Right ventricle myocardium inferior (tissue), 1 donor: ENCODE results near the gene PTPRA. TPM values are rescaled to one million over a fixed set of nuclear protein-coding genes. Genes with fewer than 3 reads are reported as not detected.
"Not testable (repeated sequence)": the region's sequence is repeated elsewhere in the genome, so short reads cannot be mapped to it uniquely, and the experiment has no call there.

Experiments
- ATAC-seq: fragments of 200-7000 bp; cut with Tn5 transposase; one replicate; pipeline ENCODE4 v1.9.1; 2020; ENCODE audit warnings: mild to moderate bottlenecking, moderate library complexity
- DNase-seq: peaks from one replicate; pipeline ENCODE4 v3.0.0; 2021; ENCODE audit errors: missing footprints
- intact Hi-C: fragments of 100-400 bp; cut with DNase I; formaldehyde crosslinking; loops from one replicate; pipeline ENCODE4 v1.11.0; 2022
- total RNA-seq: library from RNA; stranded (reverse); fragmentation: NEBNext Ultra II Directional; extraction: Animal tissue kit (Norgen Biotek cat#: 25700); gene quantifications from one replicate; pipeline ENCODE4 v1.2.1, GENCODE V29; 2021
- donor health status: DM: no; HTN: yes; CAD: no; lungs with severe emphysema.

The PTPRA gene
- total RNA-seq, 1 donor from 2014 or later = 26.5 TPM

GRCh38 chr20:2875690-2876203, 2.5 kb downstream of the PTPRA start:
- DNase-seq = no peak
- intact Hi-C loops = loop anchor here (10.0 kb wide), 1 partner anchor 109 kb away; no protein-coding TSS in a partner anchor
- ATAC-seq = no peak

GRCh38 chr20:2878515-2878914, 5.2 kb downstream of the PTPRA start:
- DNase-seq (no peak), ATAC-seq (no peak)
- intact Hi-C loops = loop anchor here (10.0 kb wide), 1 partner anchor 106 kb away; no protein-coding TSS in a partner anchor

- DNase-seq (no peak), ATAC-seq (peak; percentile 80)
- intact Hi-C loops = loop anchor here (10.0 kb wide), 1 partner anchor 106 kb away; no protein-coding TSS in a partner anchor
Measured at GRCh38 chr20:2879146-2879545, 5.9 kb downstream of the PTPRA start.

GRCh38 chr20:2880650-2881049, 7.4 kb downstream of the PTPRA start:
- DNase-seq (no peak), ATAC-seq (no peak)
- intact Hi-C loops = no loop called here

- ATAC-seq (no peak), DNase-seq (no peak)
- intact Hi-C loops = no loop called here
Measured at GRCh38 chr20:2883726-2884637, 10.7 kb downstream of the PTPRA start.

- intact Hi-C loops = no loop called here
- DNase-seq (no peak), ATAC-seq (no peak)
Measured at GRCh38 chr20:2887715-2888114, 14.4 kb downstream of the PTPRA start.

- DNase-seq (no peak), ATAC-seq (no peak)
- intact Hi-C loops = no loop called here
Measured at GRCh38 chr20:2888224-2888955, 15.1 kb downstream of the PTPRA start.

- DNase-seq (no peak), ATAC-seq (no peak)
- intact Hi-C loops = no loop called here
Measured at GRCh38 chr20:2889209-2889608, 15.9 kb downstream of the PTPRA start.

- DNase-seq = no peak
- no peak for ATAC-seq
- intact Hi-C loops = no loop called here
Measured at GRCh38 chr20:2889797-2890196, 16.5 kb downstream of the PTPRA start.

- ATAC-seq (no peak), DNase-seq (no peak)
- intact Hi-C loops = no loop called here
Measured at GRCh38 chr20:2890742-2891141, 17.5 kb downstream of the PTPRA start.

- DNase-seq (no peak), ATAC-seq (no peak)
- intact Hi-C loops = no loop called here
Measured at GRCh38 chr20:2891343-2891742, 18.1 kb downstream of the PTPRA start.

- intact Hi-C loops = no loop called here
- ATAC-seq = no peak
- no peak for DNase-seq
Measured at GRCh38 chr20:2892376-2892775, 19.1 kb downstream of the PTPRA start.

- intact Hi-C loops = no loop called here
- no peak for DNase-seq
- ATAC-seq = no peak
Measured at GRCh38 chr20:2894221-2894620, 20.9 kb downstream of the PTPRA start.

- intact Hi-C loops, ATAC-seq, DNase-seq: not testable (repeated sequence)
Measured at GRCh38 chr20:2895154-2895553, 21.9 kb downstream of the PTPRA start.

- intact Hi-C loops = no loop called here
- DNase-seq = no peak
- ATAC-seq = no peak
Measured at GRCh38 chr20:2899243-2899642, 26.0 kb downstream of the PTPRA start.

- DNase-seq (no peak), ATAC-seq (no peak)
- intact Hi-C loops = no loop called here
Measured at GRCh38 chr20:2900845-2901592, 27.7 kb downstream of the PTPRA start.

GRCh38 chr20:2902291-2902690, 29.0 kb downstream of the PTPRA start:
- DNase-seq = no peak
- intact Hi-C loops = no loop called here

GRCh38 chr20:2902818-2903217, 29.5 kb downstream of the PTPRA start:
- DNase-seq = no peak
- intact Hi-C loops = no loop called here
- ATAC-seq = no peak

More at GRCh38 chr20:2902291-2902690, 29.0 kb downstream of the PTPRA start:
- no peak for ATAC-seq

- ATAC-seq (no peak), DNase-seq (no peak)
- intact Hi-C loops = no loop called here
Measured at GRCh38 chr20:2903686-2904085, 30.4 kb downstream of the PTPRA start.
